ENCODE data around the gene CHMP3. TPM values are rescaled to one million over a fixed set of nuclear protein-coding genes. Genes with fewer than 3 reads are reported as not detected.

Gene CHMP3
- total and polyA plus RNA-seq, 2 of the 13 experiments (the other 11 are each of a cell fraction or from before 2014, with no cell fraction given), result 64.1 to 114 TPM

DNA sequence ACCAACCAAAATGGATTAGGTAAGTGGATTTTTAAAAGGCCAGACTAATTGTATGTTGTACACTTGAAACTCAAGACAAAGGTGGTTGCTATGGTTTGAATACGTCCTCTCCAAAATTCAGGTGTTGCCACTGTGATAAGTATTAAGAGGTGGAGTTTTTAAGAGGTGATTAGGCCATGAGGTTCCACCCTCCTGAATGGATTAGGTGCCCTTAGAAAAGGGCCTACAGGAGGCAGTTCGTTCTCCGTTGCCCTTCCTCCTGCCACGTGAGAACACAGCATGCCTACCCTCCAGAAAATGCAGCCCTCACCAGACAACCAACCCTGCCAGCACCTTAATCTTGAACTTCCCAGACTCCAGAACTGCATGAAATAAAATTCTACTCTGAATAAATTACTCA lies 51.2 kb downstream of the CHMP3 start:
- H2AFZ ChIP-seq (ENCODE audit: low read length), result no peak overlapping the region
- no TSS peak for BruUV-seq (replicated peaks)
- no peaks in the 10 kb centered on the region for H3K9me3 ChIP-seq (ENCODE audit: low read length)
- H3K9ac ChIP-seq (ENCODE audit: insufficient read depth, low read depth, low read length), result no peak overlapping the region
- no peaks in the 10 kb centered on the region for H3K27me3 ChIP-seq (ENCODE audit: control insufficient read depth in 1 of 2, insufficient read depth in 2 of 2, low read length in 2 of 2)
- WGBS (ENCODE audit: low lambda C conversion rate), result 97% methylated on average over 4 of the region's 4 CpGs
- ChIA-PET POLR2A (no interaction called here), CTCF (ENCODE audit: low intra/inter-chr PET ratio, low total read pairs) (no interaction called here)
- no peak overlapping the region for H3K4me3 ChIP-seq (replicated peaks in 1 of 3; ENCODE audit: insufficient read depth in 1 of 3, low read depth in 2 of 3, low read length in 3 of 3)
- FAIRE-seq (no peak), DNase-seq (ENCODE audit: low spot score) (no peak), ATAC-seq (no peak)
- H3K27ac ChIP-seq (ENCODE audit: extremely low read length, insufficient read depth, low read length), result no peak overlapping the region
- H3K4me2 ChIP-seq (ENCODE audit: low read depth, low read length), result no peak overlapping the region
- peaks cover 13 to 38% of the 10 kb centered on the region in 2 experiments; a peak in 4 of 5 replicates for H3K36me3 ChIP-seq (replicated peaks in 1 of 2; ENCODE audit: control insufficient read depth in 1 of 2, insufficient read depth in 2 of 2, low read length in 2 of 2)
- intact Hi-C loops (cut with micrococcal nuclease; ENCODE audit: unreplicated experiment), result no loop called here
- TF ChIP-seq KAT7 (CRISPR knock-in tag; IDR thresholded peaks at IDR 0.05; ENCODE audit: borderline replicate concordance) (no peak), ZSCAN31 (CRISPR knock-in tag; IDR thresholded peaks at IDR 0.05; ENCODE audit: low read depth) (no peak), ZNF30 (CRISPR knock-in tag; IDR thresholded peaks at IDR 0.05) (no peak)
- TF ChIP-seq, protein P1, sequence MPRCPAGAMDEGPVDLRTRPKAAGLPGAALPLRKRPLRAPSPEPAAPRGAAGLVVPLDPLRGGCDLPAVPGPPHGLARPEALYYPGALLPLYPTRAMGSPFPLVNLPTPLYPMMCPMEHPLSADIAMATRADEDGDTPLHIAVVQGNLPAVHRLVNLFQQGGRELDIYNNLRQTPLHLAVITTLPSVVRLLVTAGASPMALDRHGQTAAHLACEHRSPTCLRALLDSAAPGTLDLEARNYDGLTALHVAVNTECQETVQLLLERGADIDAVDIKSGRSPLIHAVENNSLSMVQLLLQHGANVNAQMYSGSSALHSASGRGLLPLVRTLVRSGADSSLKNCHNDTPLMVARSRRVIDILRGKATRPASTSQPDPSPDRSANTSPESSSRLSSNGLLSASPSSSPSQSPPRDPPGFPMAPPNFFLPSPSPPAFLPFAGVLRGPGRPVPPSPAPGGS (CRISPR knock-in tag; IDR thresholded peaks at IDR 0.05), result no peak
- no peaks in the 10 kb centered on the region for H4K20me1 ChIP-seq (ENCODE audit: insufficient read depth, low read length)
- no peaks in the 10 kb centered on the region for H3K4me1 ChIP-seq (ENCODE audit: insufficient read depth, low read length)
- H3K79me2 ChIP-seq (ENCODE audit: insufficient read depth, low read length), result no peaks in the 10 kb centered on the region
- in situ Hi-C loops (cut with HindIII; ENCODE audit: extremely low pct_ligation_motif_present, low pct_unique_long_range_greater_than_20kb), result no loop called here

DNA sequence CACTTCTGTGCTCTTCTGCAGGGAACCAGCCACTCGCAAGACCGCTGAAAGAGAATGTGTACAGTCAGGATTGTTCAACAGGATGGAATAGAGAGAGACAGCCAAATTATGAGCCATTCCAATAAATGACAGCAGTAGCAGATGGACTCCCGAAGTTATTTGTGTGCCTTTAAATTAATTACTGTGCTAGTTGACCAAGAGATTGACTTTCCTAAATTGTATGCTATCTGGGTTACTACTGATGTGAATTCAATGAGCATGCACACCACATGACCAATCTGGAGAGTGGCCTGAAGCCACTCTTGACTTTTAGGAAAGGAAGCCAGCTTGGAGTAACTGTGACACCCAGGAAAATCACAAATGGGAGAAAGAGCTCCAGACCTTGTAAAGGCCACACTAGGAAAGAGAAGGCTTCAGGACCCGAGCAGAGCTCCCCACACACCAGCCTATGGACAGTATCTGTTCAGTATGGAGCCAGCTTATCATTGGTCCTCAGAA lies 52.8 kb downstream of the CHMP3 start:
- Histone ChIP-seq H3K79me2 (ENCODE audit: insufficient read depth, low read length) (no peaks in the 10 kb centered on the region), H3K27ac (ENCODE audit: extremely low read length, insufficient read depth, low read length) (no peak overlapping the region), H3K27me3 (ENCODE audit: control insufficient read depth in 1 of 2, insufficient read depth in 2 of 2, low read length in 2 of 2) (no peaks in the 10 kb centered on the region), H3K4me2 (ENCODE audit: low read depth, low read length) (no peak overlapping the region), H3K4me1 (ENCODE audit: insufficient read depth, low read length) (no peaks in the 10 kb centered on the region), H4K20me1 (ENCODE audit: insufficient read depth, low read length) (no peaks in the 10 kb centered on the region), H3K36me3 (replicated peaks in 1 of 2; ENCODE audit: control insufficient read depth in 1 of 2, insufficient read depth in 2 of 2, low read length in 2 of 2) (peaks cover 16 to 45% of the 10 kb centered on the region in 2 experiments; a peak in 4 of 5 replicates), H3K9ac (ENCODE audit: insufficient read depth, low read depth, low read length) (no peak overlapping the region), H3K9me3 (ENCODE audit: low read length) (no peaks in the 10 kb centered on the region), H3K4me3 (replicated peaks in 1 of 3; ENCODE audit: insufficient read depth in 1 of 3, low read depth in 2 of 3, low read length in 3 of 3) (no peak overlapping the region), H2AFZ (ENCODE audit: low read length) (no peak overlapping the region)
- TF ChIP-seq, protein P2, sequence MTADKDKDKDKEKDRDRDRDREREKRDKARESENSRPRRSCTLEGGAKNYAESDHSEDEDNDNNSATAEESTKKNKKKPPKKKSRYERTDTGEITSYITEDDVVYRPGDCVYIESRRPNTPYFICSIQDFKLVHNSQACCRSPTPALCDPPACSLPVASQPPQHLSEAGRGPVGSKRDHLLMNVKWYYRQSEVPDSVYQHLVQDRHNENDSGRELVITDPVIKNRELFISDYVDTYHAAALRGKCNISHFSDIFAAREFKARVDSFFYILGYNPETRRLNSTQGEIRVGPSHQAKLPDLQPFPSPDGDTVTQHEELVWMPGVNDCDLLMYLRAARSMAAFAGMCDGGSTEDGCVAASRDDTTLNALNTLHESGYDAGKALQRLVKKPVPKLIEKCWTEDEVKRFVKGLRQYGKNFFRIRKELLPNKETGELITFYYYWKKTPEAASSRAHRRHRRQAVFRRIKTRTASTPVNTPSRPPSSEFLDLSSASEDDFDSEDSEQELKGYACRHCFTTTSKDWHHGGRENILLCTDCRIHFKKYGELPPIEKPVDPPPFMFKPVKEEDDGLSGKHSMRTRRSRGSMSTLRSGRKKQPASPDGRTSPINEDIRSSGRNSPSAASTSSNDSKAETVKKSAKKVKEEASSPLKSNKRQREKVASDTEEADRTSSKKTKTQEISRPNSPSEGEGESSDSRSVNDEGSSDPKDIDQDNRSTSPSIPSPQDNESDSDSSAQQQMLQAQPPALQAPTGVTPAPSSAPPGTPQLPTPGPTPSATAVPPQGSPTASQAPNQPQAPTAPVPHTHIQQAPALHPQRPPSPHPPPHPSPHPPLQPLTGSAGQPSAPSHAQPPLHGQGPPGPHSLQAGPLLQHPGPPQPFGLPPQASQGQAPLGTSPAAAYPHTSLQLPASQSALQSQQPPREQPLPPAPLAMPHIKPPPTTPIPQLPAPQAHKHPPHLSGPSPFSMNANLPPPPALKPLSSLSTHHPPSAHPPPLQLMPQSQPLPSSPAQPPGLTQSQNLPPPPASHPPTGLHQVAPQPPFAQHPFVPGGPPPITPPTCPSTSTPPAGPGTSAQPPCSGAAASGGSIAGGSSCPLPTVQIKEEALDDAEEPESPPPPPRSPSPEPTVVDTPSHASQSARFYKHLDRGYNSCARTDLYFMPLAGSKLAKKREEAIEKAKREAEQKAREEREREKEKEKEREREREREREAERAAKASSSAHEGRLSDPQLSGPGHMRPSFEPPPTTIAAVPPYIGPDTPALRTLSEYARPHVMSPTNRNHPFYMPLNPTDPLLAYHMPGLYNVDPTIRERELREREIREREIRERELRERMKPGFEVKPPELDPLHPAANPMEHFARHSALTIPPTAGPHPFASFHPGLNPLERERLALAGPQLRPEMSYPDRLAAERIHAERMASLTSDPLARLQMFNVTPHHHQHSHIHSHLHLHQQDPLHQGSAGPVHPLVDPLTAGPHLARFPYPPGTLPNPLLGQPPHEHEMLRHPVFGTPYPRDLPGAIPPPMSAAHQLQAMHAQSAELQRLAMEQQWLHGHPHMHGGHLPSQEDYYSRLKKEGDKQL (CRISPR knock-in tag; IDR thresholded peaks at IDR 0.05; ENCODE audit: low read depth), result no peak
- in situ Hi-C loops (cut with HindIII; ENCODE audit: extremely low pct_ligation_motif_present, low pct_unique_long_range_greater_than_20kb) (no loop called here), intact Hi-C loops (cut with micrococcal nuclease; ENCODE audit: unreplicated experiment) (no loop called here)
- ChIA-PET CTCF (ENCODE audit: low intra/inter-chr PET ratio, low total read pairs) (no interaction called here), POLR2A (no interaction called here)
- DNase-seq (ENCODE audit: low spot score) (no peak), FAIRE-seq (no peak), ATAC-seq (no peak)
- WGBS (ENCODE audit: low lambda C conversion rate), result 93% methylated on average over 4 of the region's 4 CpGs
- no TSS peak for BruUV-seq (replicated peaks)

Data from HepG2 (cell line).